WTC11 (cell line): ENCODE results near the gene SETMAR. TPM values are rescaled to one million over a fixed set of nuclear protein-coding genes. Genes with fewer than 3 reads are reported as not detected.
A peak's percentile ranks its signal among the peaks of the same experiment; 100 is the strongest.

Experiments
- ATAC-seq: fragments of 200-7000 bp; cut with Tn5 transposase; 2 replicates; pipeline ENCODE4 v1.10.0; 2021; ENCODE audit warnings: mild to moderate bottlenecking, moderate library complexity
- CTCF ChIA-PET: fragments of 300-600 bp; sonication (Branson Sonifier 250); formaldehyde crosslinking; loops from one replicate; lab custom pipeline; 2021; ENCODE audit warnings: antibody characterized with exemption; lab: Charles Lee
- POLR2A ChIA-PET: fragments of 350-600 bp; sonication (Branson Sonifier 250); formaldehyde crosslinking; loops from one replicate; lab custom pipeline; 2021; ENCODE audit warnings: antibody characterized with exemption; lab: Charles Lee
- DNase-seq: peaks from one replicate; pipeline ENCODE4 v3.0.0; 2021; ENCODE audit warnings: low spot score
- H3K27ac Mint-ChIP-seq: 2 replicates; pipeline ENCODE4 v1.8.0; 2021; ENCODE audit warnings: mixed read lengths
- H3K27me3 Mint-ChIP-seq: 2 replicates; pipeline ENCODE4 v1.8.0; 2021; ENCODE audit warnings: low read depth, mild to moderate bottlenecking, moderate library complexity, mixed read lengths
- H3K36me3 Mint-ChIP-seq: 2 replicates; pipeline ENCODE4 v1.8.0; 2021; ENCODE audit warnings: mixed read lengths
- H3K4me1 Mint-ChIP-seq: 2 replicates; pipeline ENCODE4 v1.8.0; 2022; ENCODE audit warnings: mixed read lengths
- H3K4me3 Mint-ChIP-seq: 2 replicates; pipeline ENCODE4 v1.8.0; 2021; ENCODE audit warnings: mild to moderate bottlenecking, moderate library complexity, mixed read lengths
- H3K9me3 Mint-ChIP-seq: 2 replicates; pipeline ENCODE4 v1.8.0; 2021; ENCODE audit warnings: mixed read lengths
- ELF4 ChIP-seq: sonication (generic); formaldehyde crosslinking; IDR thresholded peaks from 2 replicates; pipeline ENCODE4 v1.8.1; 2022; ENCODE audit warnings: low read depth, mild to moderate bottlenecking, moderate library complexity, missing genetic modification reagents
- FOXK1 ChIP-seq: sonication (generic); formaldehyde crosslinking; IDR thresholded peaks from 2 replicates; pipeline ENCODE4 v1.8.0; 2022; ENCODE audit warnings: mild to moderate bottlenecking, moderate library complexity, missing genetic modification reagents
- HMGA2 ChIP-seq: fragments of 250-450 bp; sonication (Bioruptor Pico); IDR thresholded peaks from 2 replicates; pipeline ENCODE4 v1.4.0; 2021; ENCODE audit warnings: mild to moderate bottlenecking, moderate library complexity
- IRF2 ChIP-seq: sonication (generic); formaldehyde crosslinking; IDR thresholded peaks from 2 replicates; pipeline ENCODE4 v1.8.0; 2022; ENCODE audit warnings: low read depth, missing genetic modification reagents, borderline replicate concordance
- JAZF1 ChIP-seq: fragments of 250-450 bp; sonication (Bioruptor Pico); IDR thresholded peaks from 2 replicates; pipeline ENCODE4 v1.9.0; 2021; ENCODE audit warnings: moderate library complexity, mild to moderate bottlenecking, inconsistent platforms
- MXD4 ChIP-seq: fragments of 250-450 bp; sonication (Bioruptor Pico); IDR thresholded peaks from 2 replicates; pipeline ENCODE4 v1.8.0; 2021; ENCODE audit warnings: mild to moderate bottlenecking, moderate library complexity, borderline replicate concordance
- TCF7 ChIP-seq: sonication (generic); formaldehyde crosslinking; IDR thresholded peaks from 2 replicates; pipeline ENCODE4 v1.8.0; 2022; ENCODE audit warnings: mild to moderate bottlenecking, low read depth, missing genetic modification reagents, moderate library complexity
- TEAD4 ChIP-seq: sonication (generic); formaldehyde crosslinking; IDR thresholded peaks from 2 replicates; pipeline ENCODE4 v1.8.0; 2022; ENCODE audit warnings: mild to moderate bottlenecking, missing genetic modification reagents
- TP53 ChIP-seq: sonication (generic); formaldehyde crosslinking; IDR thresholded peaks from 2 replicates; pipeline ENCODE4 v1.8.1; 2023; ENCODE audit warnings: mild to moderate bottlenecking, missing genetic modification reagents
- ZNF121 ChIP-seq: sonication (generic); formaldehyde crosslinking; IDR thresholded peaks from 2 replicates; pipeline ENCODE4 v1.8.0; 2023; ENCODE audit warnings: missing genetic modification reagents
- ZNF232 ChIP-seq: sonication (generic); formaldehyde crosslinking; IDR thresholded peaks from 2 replicates; pipeline ENCODE4 v1.8.0; 2022; ENCODE audit warnings: mild to moderate bottlenecking, missing genetic modification reagents
- total RNA-seq: library from RNA; stranded (reverse); gene quantifications from 3 replicates; pipeline ENCODE4 v1.2.3, GENCODE V29; 2021
- TF ChIP-seq, protein P1 (sequence below): sonication (generic); formaldehyde crosslinking; IDR thresholded peaks from 2 replicates; pipeline ENCODE4 v1.8.1; 2023; ENCODE audit warnings: mild to moderate bottlenecking, missing genetic modification reagents, moderate library complexity
- TF ChIP-seq, protein P2 (sequence below): sonication (generic); formaldehyde crosslinking; IDR thresholded peaks from 2 replicates; pipeline ENCODE4 v1.8.1; 2023; ENCODE audit warnings: mild to moderate bottlenecking, missing genetic modification reagents, moderate library complexity
- TF ChIP-seq, protein P3 (sequence below): fragments of 200-600 bp; IDR thresholded peaks from 2 replicates; pipeline ENCODE4 v1.8.0; 2022; ENCODE audit warnings: antibody characterized with exemption
- TF ChIP-seq, protein P4 (sequence below): fragments of 250-450 bp; sonication (Bioruptor Pico); IDR thresholded peaks from 2 replicates; pipeline ENCODE4 v1.9.0; 2021; ENCODE audit warnings: mild to moderate bottlenecking
- TF ChIP-seq, protein P5 (sequence below): sonication (generic); formaldehyde crosslinking; IDR thresholded peaks from 2 replicates; pipeline ENCODE4 v1.8.0; 2022; ENCODE audit warnings: missing genetic modification reagents

SETMAR gene
- total RNA-seq, 1 experiment from 2014 or later: 11.6 TPM

DNA sequence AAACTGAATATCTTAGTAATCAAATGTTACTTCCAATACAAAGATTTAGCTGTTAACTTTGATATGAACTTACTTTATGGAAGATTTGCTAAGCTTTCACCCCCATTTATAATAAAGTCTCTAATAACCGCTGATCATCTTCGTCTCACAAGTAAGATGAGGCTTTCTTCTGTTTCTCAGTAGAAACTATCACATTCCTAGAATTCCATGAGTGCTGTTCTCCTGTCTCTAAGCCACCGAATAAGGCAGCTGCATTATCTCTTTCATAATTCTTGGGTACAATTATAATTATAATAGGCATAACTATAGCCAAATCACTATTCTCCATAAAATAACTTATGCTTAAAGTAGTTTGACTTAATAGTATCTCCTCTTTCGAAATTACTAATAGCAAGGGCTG lies 18.3 kb upstream of the SETMAR start:
- ATAC-seq (no peak), DNase-seq (no peak)
- Mint-ChIP-seq H3K27ac (no peak overlapping the region), H3K4me1 (peaks cover 4% of the 10 kb centered on the region; the same call in 1 of the 2 replicates), H3K9me3 (no peaks in the 10 kb centered on the region), H3K4me3 (no peak overlapping the region), H3K36me3 (no peaks in the 10 kb centered on the region), H3K27me3 (peaks cover 6% of the 10 kb centered on the region; the same call in 1 of the 2 replicates)
- ChIA-PET CTCF (interaction anchor here (1.6 kb wide), 1 partner anchor 287 kb away, joined by 4 read pairs; no protein-coding TSS in a partner anchor), POLR2A (no interaction called here)
- TF ChIP-seq TP53 (CRISPR knock-in tag) (no peak), FOXK1 (CRISPR knock-in tag) (no peak)
- TF ChIP-seq, protein P1, sequence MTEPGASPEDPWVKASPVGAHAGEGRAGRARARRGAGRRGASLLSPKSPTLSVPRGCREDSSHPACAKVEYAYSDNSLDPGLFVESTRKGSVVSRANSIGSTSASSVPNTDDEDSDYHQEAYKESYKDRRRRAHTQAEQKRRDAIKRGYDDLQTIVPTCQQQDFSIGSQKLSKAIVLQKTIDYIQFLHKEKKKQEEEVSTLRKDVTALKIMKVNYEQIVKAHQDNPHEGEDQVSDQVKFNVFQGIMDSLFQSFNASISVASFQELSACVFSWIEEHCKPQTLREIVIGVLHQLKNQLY (CRISPR knock-in tag): no peak
- TF ChIP-seq, protein P2, sequence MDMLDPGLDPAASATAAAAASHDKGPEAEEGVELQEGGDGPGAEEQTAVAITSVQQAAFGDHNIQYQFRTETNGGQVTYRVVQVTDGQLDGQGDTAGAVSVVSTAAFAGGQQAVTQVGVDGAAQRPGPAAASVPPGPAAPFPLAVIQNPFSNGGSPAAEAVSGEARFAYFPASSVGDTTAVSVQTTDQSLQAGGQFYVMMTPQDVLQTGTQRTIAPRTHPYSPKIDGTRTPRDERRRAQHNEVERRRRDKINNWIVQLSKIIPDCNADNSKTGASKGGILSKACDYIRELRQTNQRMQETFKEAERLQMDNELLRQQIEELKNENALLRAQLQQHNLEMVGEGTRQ: no peak

DNA sequence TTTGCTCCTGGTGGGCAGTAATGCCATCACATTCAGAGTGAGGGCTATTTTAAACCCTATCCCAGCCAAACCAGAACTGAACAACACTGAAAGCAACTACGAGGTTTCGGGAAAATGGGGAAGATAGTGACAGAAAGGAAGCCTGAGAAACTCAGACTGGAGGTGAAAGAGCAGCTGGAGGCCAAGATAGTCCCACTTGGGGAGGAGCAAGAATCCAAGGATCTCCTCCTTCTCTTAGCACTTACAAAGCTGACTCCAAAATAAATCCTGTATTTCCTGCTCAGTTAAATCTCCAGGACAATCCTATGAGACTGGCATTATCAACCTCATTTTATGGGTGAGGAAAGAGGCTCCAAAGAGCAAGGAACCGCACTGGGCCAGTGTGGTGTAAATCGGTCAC lies 14.1 kb upstream of the SETMAR start:
- H3K36me3 Mint-ChIP-seq: no peaks in the 10 kb centered on the region
- no peak overlapping the region for H3K4me3 Mint-ChIP-seq
- ATAC-seq (no peak), DNase-seq (no peak)
- no peak overlapping the region for H3K27ac Mint-ChIP-seq
- ChIA-PET CTCF (interaction anchor here (2.3 kb wide), 1 partner anchor 1089 kb away, joined by 13 read pairs; no protein-coding TSS in a partner anchor), POLR2A (interaction anchor here (0.7 kb wide), 1 partner anchor 218 kb away, joined by 3 read pairs; no protein-coding TSS in a partner anchor)
- H3K27me3 Mint-ChIP-seq: 0 out of 2 replicates have a peak, but pooled peaks cover 2% of the 10 kb centered on the region
- no peaks in the 10 kb centered on the region for H3K9me3 Mint-ChIP-seq
- no peak for TF ChIP-seq MXD4 (CRISPR knock-in tag)
- TF ChIP-seq TEAD4 (CRISPR knock-in tag): no peak
- TF ChIP-seq ZNF121 (CRISPR knock-in tag): no peak
- TF ChIP-seq ZNF232 (CRISPR knock-in tag): no peak
- H3K4me1 Mint-ChIP-seq: peaks cover 4% of the 10 kb centered on the region; the same call in 1 of the 2 replicates

DNA sequence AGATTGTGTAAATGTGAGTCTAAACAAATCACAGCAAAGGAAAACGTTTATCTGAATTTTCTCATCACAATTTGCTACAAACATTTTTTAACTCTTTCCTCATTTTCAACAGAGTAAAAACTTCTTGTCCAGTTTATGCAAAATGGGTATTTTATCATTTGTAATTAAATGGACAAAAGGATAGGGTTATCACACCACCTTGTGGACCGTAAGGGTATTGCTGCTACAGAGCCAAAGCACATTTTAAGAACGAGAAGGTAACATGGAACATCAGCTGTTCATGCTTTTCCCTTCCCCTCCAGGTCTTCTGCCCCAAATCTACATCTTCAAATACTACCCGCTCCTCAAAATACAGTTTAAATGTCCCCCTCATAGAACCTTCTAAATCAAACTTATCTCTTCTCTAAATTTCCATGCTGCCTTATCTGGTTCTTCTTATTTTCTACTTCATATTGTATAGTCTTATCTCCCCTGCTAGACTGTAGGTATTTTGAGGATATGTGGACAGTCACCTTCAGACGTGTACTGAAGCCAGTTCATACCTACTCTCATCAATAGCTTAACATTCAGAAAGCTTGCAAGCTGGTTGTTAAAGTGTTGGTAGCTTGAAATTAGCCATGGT lies 12.8 kb upstream of the SETMAR start:
- no peaks in the 10 kb centered on the region for H3K36me3 Mint-ChIP-seq
- no peaks in the 10 kb centered on the region for H3K9me3 Mint-ChIP-seq
- DNase-seq (no peak), ATAC-seq (peak; percentile 61; the same call in 1 of the 2 replicates)
- no peak overlapping the region for H3K4me3 Mint-ChIP-seq
- ChIA-PET CTCF (interaction anchor here (0.6 to 2.3 kb wide), 10 partner anchors 11 to 1097 kb away, joined by 3 to 13 read pairs (median 4); no protein-coding TSS in a partner anchor), POLR2A (no interaction called here)
- H3K27me3 Mint-ChIP-seq: 0 out of 2 replicates have a peak, but pooled peaks cover 2% of the 10 kb centered on the region
- H3K4me1 Mint-ChIP-seq: peaks cover 3% of the 10 kb centered on the region; the same call in 1 of the 2 replicates
- no peak overlapping the region for H3K27ac Mint-ChIP-seq
- no peak for TF ChIP-seq HMGA2
- TF ChIP-seq, protein P3, sequence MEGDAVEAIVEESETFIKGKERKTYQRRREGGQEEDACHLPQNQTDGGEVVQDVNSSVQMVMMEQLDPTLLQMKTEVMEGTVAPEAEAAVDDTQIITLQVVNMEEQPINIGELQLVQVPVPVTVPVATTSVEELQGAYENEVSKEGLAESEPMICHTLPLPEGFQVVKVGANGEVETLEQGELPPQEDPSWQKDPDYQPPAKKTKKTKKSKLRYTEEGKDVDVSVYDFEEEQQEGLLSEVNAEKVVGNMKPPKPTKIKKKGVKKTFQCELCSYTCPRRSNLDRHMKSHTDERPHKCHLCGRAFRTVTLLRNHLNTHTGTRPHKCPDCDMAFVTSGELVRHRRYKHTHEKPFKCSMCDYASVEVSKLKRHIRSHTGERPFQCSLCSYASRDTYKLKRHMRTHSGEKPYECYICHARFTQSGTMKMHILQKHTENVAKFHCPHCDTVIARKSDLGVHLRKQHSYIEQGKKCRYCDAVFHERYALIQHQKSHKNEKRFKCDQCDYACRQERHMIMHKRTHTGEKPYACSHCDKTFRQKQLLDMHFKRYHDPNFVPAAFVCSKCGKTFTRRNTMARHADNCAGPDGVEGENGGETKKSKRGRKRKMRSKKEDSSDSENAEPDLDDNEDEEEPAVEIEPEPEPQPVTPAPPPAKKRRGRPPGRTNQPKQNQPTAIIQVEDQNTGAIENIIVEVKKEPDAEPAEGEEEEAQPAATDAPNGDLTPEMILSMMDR: peak; percentile 81

DNA sequence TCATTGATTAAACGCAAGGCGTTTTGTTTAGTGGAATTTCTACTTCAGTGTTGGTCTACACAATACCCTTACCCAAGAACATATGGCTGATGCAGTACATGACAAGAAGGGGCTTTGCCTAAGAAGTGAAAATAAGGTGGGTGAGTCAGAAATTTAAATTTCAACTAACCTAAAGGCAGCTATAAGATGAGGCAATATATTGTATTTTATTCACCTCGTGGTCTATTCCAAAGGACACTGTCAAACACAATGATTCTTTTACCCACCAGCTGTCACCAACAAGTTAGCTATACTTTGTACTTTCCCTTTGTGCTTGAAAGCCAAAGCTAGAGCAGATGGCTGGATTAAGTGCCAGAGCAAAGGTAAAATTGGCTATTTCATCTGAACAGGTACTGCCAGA lies 10.9 kb upstream of the SETMAR start:
- no peak overlapping the region for H3K27ac Mint-ChIP-seq
- no peaks in the 10 kb centered on the region for H3K36me3 Mint-ChIP-seq
- H3K4me3 Mint-ChIP-seq: no peak overlapping the region
- ATAC-seq (no peak), DNase-seq (no peak)
- H3K9me3 Mint-ChIP-seq: no peaks in the 10 kb centered on the region
- H3K4me1 Mint-ChIP-seq: peaks cover 6% of the 10 kb centered on the region; the same call in 1 of the 2 replicates
- CTCF ChIA-PET: interaction anchor here (1.2 to 2.3 kb wide), 2 partner anchors 21 to 1092 kb away, joined by 5 to 11 read pairs; no protein-coding TSS in a partner anchor
- POLR2A ChIA-PET: no interaction called here
- H3K27me3 Mint-ChIP-seq: peaks cover 5% of the 10 kb centered on the region; the same call in 1 of the 2 replicates
- TF ChIP-seq ZNF121 (CRISPR knock-in tag) (no peak), TP53 (CRISPR knock-in tag) (no peak), IRF2 (CRISPR knock-in tag) (no peak), JAZF1 (no peak), TCF7 (no peak), ELF4 (CRISPR knock-in tag) (no peak)
- TF ChIP-seq, protein P4, sequence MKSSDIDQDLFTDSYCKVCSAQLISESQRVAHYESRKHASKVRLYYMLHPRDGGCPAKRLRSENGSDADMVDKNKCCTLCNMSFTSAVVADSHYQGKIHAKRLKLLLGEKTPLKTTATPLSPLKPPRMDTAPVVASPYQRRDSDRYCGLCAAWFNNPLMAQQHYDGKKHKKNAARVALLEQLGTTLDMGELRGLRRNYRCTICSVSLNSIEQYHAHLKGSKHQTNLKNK (CRISPR knock-in tag): no peak
- TF ChIP-seq, protein P5, sequence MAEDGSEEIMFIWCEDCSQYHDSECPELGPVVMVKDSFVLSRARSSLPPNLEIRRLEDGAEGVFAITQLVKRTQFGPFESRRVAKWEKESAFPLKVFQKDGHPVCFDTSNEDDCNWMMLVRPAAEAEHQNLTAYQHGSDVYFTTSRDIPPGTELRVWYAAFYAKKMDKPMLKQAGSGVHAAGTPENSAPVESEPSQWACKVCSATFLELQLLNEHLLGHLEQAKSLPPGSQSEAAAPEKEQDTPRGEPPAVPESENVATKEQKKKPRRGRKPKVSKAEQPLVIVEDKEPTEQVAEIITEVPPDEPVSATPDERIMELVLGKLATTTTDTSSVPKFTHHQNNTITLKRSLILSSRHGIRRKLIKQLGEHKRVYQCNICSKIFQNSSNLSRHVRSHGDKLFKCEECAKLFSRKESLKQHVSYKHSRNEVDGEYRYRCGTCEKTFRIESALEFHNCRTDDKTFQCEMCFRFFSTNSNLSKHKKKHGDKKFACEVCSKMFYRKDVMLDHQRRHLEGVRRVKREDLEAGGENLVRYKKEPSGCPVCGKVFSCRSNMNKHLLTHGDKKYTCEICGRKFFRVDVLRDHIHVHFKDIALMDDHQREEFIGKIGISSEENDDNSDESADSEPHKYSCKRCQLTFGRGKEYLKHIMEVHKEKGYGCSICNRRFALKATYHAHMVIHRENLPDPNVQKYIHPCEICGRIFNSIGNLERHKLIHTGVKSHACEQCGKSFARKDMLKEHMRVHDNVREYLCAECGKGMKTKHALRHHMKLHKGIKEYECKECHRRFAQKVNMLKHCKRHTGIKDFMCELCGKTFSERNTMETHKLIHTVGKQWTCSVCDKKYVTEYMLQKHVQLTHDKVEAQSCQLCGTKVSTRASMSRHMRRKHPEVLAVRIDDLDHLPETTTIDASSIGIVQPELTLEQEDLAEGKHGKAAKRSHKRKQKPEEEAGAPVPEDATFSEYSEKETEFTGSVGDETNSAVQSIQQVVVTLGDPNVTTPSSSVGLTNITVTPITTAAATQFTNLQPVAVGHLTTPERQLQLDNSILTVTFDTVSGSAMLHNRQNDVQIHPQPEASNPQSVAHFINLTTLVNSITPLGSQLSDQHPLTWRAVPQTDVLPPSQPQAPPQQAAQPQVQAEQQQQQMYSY: no peak
